Activated naive CD4-positive, alpha-beta T cell treated with anti-CD3 and anti-CD28 coated beads, Interleukin-2, amount 50 U/mL, for 24 hours (primary cell): ENCODE results near the gene MYH10.

Source experiments
- H3K27ac Mint-ChIP-seq: one replicate; pipeline ENCODE4 v1.8.0; 2021; ENCODE audit warnings: mild to moderate bottlenecking, mixed read lengths
- H3K27me3 Mint-ChIP-seq: one replicate; pipeline ENCODE4 v1.8.0; 2021; ENCODE audit warnings: mixed read lengths
- H3K36me3 Mint-ChIP-seq: one replicate; pipeline ENCODE4 v1.8.0; 2021; ENCODE audit warnings: mixed read lengths
- H3K4me1 Mint-ChIP-seq: one replicate; pipeline ENCODE4 v1.8.0; 2021; ENCODE audit warnings: mixed read lengths
- H3K4me3 Mint-ChIP-seq: one replicate; pipeline ENCODE4 v1.8.0; 2021; ENCODE audit warnings: mild to moderate bottlenecking, mixed read lengths
- H3K9me3 Mint-ChIP-seq: one replicate; pipeline ENCODE4 v1.8.0; 2021; ENCODE audit warnings: mixed read lengths

The MYH10 gene

GRCh38 chr17:8628609-8629169, 1.8 kb downstream of the MYH10 start:
- Mint-ChIP-seq H3K27ac (no peak overlapping the region), H3K27me3 (peaks cover 32% of the 10 kb centered on the region), H3K4me1 (peaks cover 18% of the 10 kb centered on the region), H3K9me3 (no peaks in the 10 kb centered on the region), H3K4me3 (peak overlapping the region; percentile 82), H3K36me3 (no peaks in the 10 kb centered on the region)

- Mint-ChIP-seq H3K4me3 (peak overlapping the region; percentile 82), H3K9me3 (no peaks in the 10 kb centered on the region), H3K36me3 (peaks cover under 1% of the 10 kb centered on the region), H3K27ac (no peak overlapping the region), H3K4me1 (peaks cover 18% of the 10 kb centered on the region), H3K27me3 (peaks cover 30% of the 10 kb centered on the region)
Observed at GRCh38 chr17:8628172-8628571, 2.4 kb downstream of the MYH10 start.

DNA sequence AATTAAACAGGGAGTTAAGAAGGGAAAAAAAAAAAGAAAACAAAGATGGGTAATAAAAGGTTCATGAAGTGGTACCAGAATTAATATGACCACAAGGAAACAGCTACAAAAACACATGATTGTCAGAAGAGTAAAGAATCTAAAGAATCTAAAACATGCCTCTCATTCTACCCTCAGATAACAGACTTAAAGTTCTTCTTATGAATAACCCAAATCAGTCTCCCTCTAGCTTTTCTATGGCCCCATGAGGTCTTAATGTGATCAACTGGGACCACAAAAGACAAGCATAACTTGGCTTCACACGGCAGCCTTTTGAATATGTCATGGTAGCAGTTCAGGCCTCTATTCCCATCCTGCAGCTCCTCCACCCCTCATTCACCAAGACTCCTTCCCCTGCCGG, 6.9 kb downstream of the MYH10 start:
- H3K4me1 Mint-ChIP-seq, result no peaks in the 10 kb centered on the region
- H3K4me3 Mint-ChIP-seq, result no peak overlapping the region
- peaks cover 29% of the 10 kb centered on the region for H3K27me3 Mint-ChIP-seq
- H3K36me3 Mint-ChIP-seq, result peaks cover 6% of the 10 kb centered on the region
- H3K9me3 Mint-ChIP-seq, result no peaks in the 10 kb centered on the region
- no peak overlapping the region for H3K27ac Mint-ChIP-seq

- H3K9me3 Mint-ChIP-seq, result no peaks in the 10 kb centered on the region
- H3K36me3 Mint-ChIP-seq, result peaks cover 6% of the 10 kb centered on the region
- H3K4me3 Mint-ChIP-seq, result no peak overlapping the region
- H3K27me3 Mint-ChIP-seq, result peaks cover 16% of the 10 kb centered on the region
- no peak overlapping the region for H3K27ac Mint-ChIP-seq
- no peaks in the 10 kb centered on the region for H3K4me1 Mint-ChIP-seq
Observed at GRCh38 chr17:8622191-8622590, 8.3 kb downstream of the MYH10 start.

GRCh38 chr17:8621585-8621984, 8.9 kb downstream of the MYH10 start:
- no peak overlapping the region for H3K4me3 Mint-ChIP-seq
- H3K27me3 Mint-ChIP-seq, result peaks cover 16% of the 10 kb centered on the region
- H3K4me1 Mint-ChIP-seq, result no peaks in the 10 kb centered on the region
- no peaks in the 10 kb centered on the region for H3K9me3 Mint-ChIP-seq
- peaks cover 6% of the 10 kb centered on the region for H3K36me3 Mint-ChIP-seq
- no peak overlapping the region for H3K27ac Mint-ChIP-seq

DNA sequence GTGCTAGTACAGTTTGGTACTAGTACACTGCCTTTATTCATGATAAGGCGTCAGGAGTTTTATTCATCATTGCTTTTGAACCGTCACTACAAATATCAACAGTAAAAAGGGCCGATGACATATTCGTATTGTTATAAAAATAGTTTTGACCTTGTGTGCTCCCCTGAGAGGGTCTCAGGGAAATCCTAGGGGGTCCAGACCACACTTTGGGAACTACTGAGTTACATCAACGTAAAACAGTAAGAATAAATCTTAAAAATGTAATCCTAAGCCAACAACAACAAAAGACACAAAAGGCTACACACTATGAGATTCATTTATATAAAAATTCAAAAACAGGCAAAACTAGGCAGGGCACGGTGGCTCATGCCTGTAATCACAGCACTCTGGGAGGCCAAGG, 11.2 kb downstream of the MYH10 start:
- Mint-ChIP-seq H3K27ac (no peak overlapping the region), H3K4me3 (no peak overlapping the region), H3K9me3 (no peaks in the 10 kb centered on the region), H3K27me3 (peaks cover 15% of the 10 kb centered on the region), H3K4me1 (no peaks in the 10 kb centered on the region), H3K36me3 (peaks cover 6% of the 10 kb centered on the region)

DNA sequence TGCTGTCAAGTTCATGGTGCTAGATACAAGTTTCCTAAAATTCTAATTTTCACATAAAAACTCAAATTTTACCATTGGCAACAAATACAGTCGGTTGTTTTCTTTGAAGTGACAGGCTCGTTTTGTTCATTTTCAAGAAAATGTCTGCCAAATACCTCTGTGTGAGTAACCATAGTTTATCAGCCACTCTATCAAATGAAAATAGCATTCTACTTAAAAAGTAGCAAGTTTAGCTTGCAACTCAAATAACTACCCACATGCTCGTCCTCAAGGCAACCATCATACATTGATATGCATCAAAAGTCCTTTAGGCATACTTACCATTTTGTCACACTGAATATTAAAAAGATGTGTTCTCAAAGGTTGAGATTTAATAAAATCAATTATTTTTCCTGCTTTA, 11.7 kb downstream of the MYH10 start:
- Mint-ChIP-seq H3K4me1 (no peaks in the 10 kb centered on the region), H3K27ac (no peak overlapping the region), H3K36me3 (peaks cover 6% of the 10 kb centered on the region), H3K27me3 (peaks cover 13% of the 10 kb centered on the region), H3K4me3 (no peak overlapping the region), H3K9me3 (no peaks in the 10 kb centered on the region)

DNA sequence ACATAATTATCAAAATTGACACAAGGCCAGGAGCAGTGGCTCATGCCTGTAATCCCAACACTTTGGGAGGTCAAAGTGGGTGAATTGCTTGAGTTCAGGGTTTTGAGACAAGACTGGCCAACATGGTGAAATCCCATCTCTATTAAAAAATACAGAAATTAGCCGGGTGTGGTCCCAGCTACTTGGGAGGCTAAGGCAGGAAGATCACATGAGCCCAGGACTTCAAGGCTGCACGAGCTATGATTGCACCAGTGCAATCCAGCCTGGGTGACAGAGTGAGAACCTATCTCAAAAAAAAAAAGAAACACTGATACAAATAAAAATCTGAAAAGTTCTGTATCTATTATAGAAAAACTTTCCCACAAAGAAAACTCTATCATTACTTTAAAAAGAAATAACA, 15.5 kb downstream of the MYH10 start:
- Mint-ChIP-seq H3K4me3 (no peak overlapping the region), H3K9me3 (peaks cover 5% of the 10 kb centered on the region), H3K36me3 (peaks cover 2% of the 10 kb centered on the region), H3K4me1 (no peaks in the 10 kb centered on the region), H3K27me3 (peaks cover 5% of the 10 kb centered on the region), H3K27ac (no peak overlapping the region)

DNA sequence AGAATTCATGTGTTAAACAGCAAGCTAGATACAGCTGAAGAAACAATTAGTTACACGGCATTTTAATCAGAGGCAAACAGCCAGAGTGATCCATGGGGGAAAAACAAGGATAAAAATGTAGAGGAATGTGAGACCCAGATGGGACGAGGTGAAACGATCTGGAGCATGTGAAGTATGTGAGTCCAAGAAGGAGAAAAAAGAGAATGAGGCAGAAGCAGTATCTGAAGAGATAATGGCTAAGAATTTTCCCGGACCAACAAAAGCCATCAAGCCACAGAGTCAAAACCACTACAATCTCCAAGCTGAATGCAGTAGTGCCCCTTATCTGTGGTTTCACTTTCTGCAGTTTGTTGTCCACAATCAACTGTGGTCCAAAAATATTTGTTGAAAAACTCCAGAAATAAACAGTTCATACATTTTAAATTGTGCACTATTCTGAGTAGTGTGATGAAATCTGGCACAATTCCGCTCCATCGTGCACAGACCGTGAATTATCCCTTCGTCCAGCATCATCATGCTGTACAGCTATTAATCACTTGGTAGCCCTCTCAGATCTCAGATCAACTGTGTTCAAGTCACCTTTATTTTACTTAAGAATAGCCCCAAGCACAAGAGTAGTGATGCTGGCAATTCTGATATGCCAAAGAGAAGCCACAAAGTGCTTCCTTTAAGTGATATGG, 18.8 kb downstream of the MYH10 start:
- Mint-ChIP-seq H3K4me3 (no peak overlapping the region), H3K9me3 (peaks cover 5% of the 10 kb centered on the region), H3K27ac (no peak overlapping the region), H3K4me1 (no peaks in the 10 kb centered on the region), H3K27me3 (peaks cover 4% of the 10 kb centered on the region), H3K36me3 (peaks cover 4% of the 10 kb centered on the region)

DNA sequence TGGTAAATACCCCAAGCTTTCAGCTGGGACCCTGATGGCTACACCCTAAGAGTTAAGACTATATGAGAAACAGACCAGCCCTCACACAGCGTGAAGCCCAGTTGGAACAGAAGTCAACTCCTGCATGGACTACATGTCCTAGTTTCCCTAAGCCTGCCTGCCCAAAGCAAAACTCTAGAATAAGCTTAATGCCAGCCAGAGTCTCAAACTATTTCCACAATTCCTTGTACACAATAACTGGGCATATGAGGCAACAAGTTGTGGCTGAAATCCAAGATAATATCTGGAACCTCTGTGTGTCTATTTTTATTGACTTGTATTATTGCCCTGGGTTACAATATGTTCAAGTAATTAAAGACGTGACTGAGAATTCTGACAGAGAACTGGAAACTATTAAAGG, 19.4 kb downstream of the MYH10 start:
- peaks cover 6% of the 10 kb centered on the region for H3K27me3 Mint-ChIP-seq
- peaks cover 5% of the 10 kb centered on the region for H3K9me3 Mint-ChIP-seq
- H3K4me3 Mint-ChIP-seq, result no peak overlapping the region
- peaks cover 4% of the 10 kb centered on the region for H3K36me3 Mint-ChIP-seq
- no peaks in the 10 kb centered on the region for H3K4me1 Mint-ChIP-seq
- H3K27ac Mint-ChIP-seq, result no peak overlapping the region

GRCh38 chr17:8610558-8610957, 20.0 kb downstream of the MYH10 start:
- H3K27ac Mint-ChIP-seq, result no peak overlapping the region

DNA sequence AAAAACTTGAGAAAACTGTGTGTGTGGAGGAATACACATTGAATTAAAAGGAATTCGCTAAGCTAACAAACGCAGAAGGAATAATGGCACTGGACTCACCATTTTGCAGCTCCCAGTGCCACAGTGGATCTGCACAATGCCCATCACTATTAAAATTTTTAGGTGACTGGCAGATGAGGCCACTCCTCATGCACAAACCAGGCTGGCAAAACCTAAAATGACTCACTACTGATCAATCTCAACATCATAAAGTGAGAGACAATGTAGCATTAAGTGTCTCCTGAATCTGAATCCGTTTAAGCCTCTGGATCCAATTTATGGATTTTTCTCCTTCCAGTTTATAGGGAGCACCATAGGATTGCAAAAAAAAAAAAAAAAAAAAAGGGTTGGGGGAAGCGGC, 20.6 kb downstream of the MYH10 start:
- Mint-ChIP-seq H3K36me3 (peaks cover 4% of the 10 kb centered on the region), H3K9me3 (peaks cover 5% of the 10 kb centered on the region), H3K4me3 (no peak overlapping the region), H3K27me3 (peaks cover 6% of the 10 kb centered on the region), H3K4me1 (no peaks in the 10 kb centered on the region), H3K27ac (no peak overlapping the region)

More at GRCh38 chr17:8610558-8610957, 20.0 kb downstream of the MYH10 start:
- Mint-ChIP-seq H3K4me3 (no peak overlapping the region), H3K4me1 (no peaks in the 10 kb centered on the region), H3K27me3 (peaks cover 6% of the 10 kb centered on the region), H3K9me3 (peaks cover 5% of the 10 kb centered on the region), H3K36me3 (peaks cover 4% of the 10 kb centered on the region)

- no peaks in the 10 kb centered on the region for H3K4me1 Mint-ChIP-seq
- no peak overlapping the region for H3K27ac Mint-ChIP-seq
- H3K27me3 Mint-ChIP-seq, result peaks cover 6% of the 10 kb centered on the region
- peaks cover 5% of the 10 kb centered on the region for H3K9me3 Mint-ChIP-seq
- H3K36me3 Mint-ChIP-seq, result peaks cover 4% of the 10 kb centered on the region
- no peak overlapping the region for H3K4me3 Mint-ChIP-seq
Observed at GRCh38 chr17:8608001-8608400, 22.5 kb downstream of the MYH10 start.

- Mint-ChIP-seq H3K27ac (no peak overlapping the region), H3K4me3 (no peak overlapping the region), H3K9me3 (peaks cover 5% of the 10 kb centered on the region), H3K4me1 (no peaks in the 10 kb centered on the region), H3K27me3 (peaks cover 6% of the 10 kb centered on the region), H3K36me3 (peaks cover 4% of the 10 kb centered on the region)
Observed at GRCh38 chr17:8606401-8606800, 24.1 kb downstream of the MYH10 start.

GRCh38 chr17:8602679-8603078, 27.8 kb downstream of the MYH10 start:
- Mint-ChIP-seq H3K27me3 (peaks cover 3% of the 10 kb centered on the region), H3K36me3 (no peaks in the 10 kb centered on the region), H3K4me3 (no peak overlapping the region), H3K27ac (no peak overlapping the region), H3K9me3 (no peaks in the 10 kb centered on the region), H3K4me1 (no peaks in the 10 kb centered on the region)

- no peak overlapping the region for H3K4me3 Mint-ChIP-seq
- no peaks in the 10 kb centered on the region for H3K27me3 Mint-ChIP-seq
- H3K4me1 Mint-ChIP-seq, result no peaks in the 10 kb centered on the region
- H3K27ac Mint-ChIP-seq, result no peak overlapping the region
- H3K9me3 Mint-ChIP-seq, result no peaks in the 10 kb centered on the region
- no peaks in the 10 kb centered on the region for H3K36me3 Mint-ChIP-seq
Observed at GRCh38 chr17:8599351-8600011, 31.0 kb downstream of the MYH10 start.
